Brain microvascular endothelial cell (primary cell): ENCODE data around the gene CASP9.
"Not testable (repeated sequence)": the region's sequence is repeated elsewhere in the genome, so short reads cannot be mapped to it uniquely, and the experiment has no call there.

Source experiments
- DNase-seq: peaks from one replicate; pipeline ENCODE4 v3.0.0-alpha.2; 2020
- H3K27ac ChIP-seq: fragments of 250-450 bp; sonication (Bioruptor Pico); 2 replicates; pipeline ENCODE4 v1.5.1; 2020; ENCODE audit warnings: mild to moderate bottlenecking, moderate library complexity
- H3K27me3 ChIP-seq: fragments of 250-450 bp; sonication (Bioruptor Pico); replicated peaks from 2 replicates; pipeline ENCODE4 v1.5.1; 2020; ENCODE audit warnings: mild to moderate bottlenecking
- H3K36me3 ChIP-seq: fragments of 250-450 bp; sonication (Bioruptor Pico); replicated peaks from 2 replicates; pipeline ENCODE4 v1.5.1; 2020; ENCODE audit warnings: mild to moderate bottlenecking
- H3K4me3 ChIP-seq: 2 replicates; pipeline ENCODE4 v1.5.1; 2011; ENCODE audit warnings: low read depth, mild to moderate bottlenecking, control low read depth, low read length, moderate library complexity
- in situ Hi-C: cut with HindIII; loops from 2 replicates; pipeline ENCODE4 v1.10.0; 2017; ENCODE audit warnings: low sequenced_read_pairs, low pct_ligation_motif_present
- TF ChIP-seq, protein P1 (sequence below): IDR thresholded peaks from 2 replicates; pipeline ENCODE4 v1.5.1; 2011; ENCODE audit warnings: low read depth, mild to moderate bottlenecking, moderate library complexity, low read length, control low read depth, inconsistent platforms; ENCODE audit errors: missing control alignments

The CASP9 gene

DNA sequence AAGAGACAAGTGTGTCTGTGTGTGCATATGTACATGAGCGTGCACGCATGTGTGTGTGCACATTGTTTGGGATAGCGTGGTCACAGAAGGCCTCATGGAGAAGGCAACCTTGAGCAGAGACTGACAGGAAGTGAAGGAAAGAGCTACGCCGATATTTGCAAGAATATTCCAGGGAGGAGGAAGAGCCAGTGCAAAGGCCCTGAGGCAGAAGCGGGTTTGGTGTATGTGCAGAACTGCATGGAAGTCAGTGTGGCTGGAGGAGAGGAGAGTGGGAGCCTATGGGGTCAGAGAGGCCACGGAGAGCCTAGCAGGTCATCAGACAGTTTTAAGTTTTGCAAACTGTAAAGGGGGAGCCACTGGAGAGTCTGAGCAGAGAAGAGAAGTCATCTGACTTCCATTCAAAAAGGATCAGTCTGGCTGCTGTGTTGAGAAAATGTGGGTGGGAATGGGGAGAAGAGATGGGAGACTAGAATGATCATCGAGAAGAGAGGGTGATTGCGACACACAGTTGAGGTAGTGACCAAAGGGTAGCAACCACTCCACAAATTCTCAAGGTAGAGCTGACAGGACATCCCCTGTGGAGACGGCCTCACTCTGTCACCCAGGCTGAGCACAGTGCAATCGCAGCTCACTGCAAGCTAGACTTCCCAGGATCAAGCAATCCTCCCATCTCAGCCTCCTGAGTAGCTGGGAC is 44.2 kb downstream of the CASP9 start:
- TF ChIP-seq, protein P1, sequence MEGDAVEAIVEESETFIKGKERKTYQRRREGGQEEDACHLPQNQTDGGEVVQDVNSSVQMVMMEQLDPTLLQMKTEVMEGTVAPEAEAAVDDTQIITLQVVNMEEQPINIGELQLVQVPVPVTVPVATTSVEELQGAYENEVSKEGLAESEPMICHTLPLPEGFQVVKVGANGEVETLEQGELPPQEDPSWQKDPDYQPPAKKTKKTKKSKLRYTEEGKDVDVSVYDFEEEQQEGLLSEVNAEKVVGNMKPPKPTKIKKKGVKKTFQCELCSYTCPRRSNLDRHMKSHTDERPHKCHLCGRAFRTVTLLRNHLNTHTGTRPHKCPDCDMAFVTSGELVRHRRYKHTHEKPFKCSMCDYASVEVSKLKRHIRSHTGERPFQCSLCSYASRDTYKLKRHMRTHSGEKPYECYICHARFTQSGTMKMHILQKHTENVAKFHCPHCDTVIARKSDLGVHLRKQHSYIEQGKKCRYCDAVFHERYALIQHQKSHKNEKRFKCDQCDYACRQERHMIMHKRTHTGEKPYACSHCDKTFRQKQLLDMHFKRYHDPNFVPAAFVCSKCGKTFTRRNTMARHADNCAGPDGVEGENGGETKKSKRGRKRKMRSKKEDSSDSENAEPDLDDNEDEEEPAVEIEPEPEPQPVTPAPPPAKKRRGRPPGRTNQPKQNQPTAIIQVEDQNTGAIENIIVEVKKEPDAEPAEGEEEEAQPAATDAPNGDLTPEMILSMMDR = no peak
- no peak overlapping the region for H3K27ac ChIP-seq
- no peaks in the 10 kb centered on the region for H3K36me3 ChIP-seq
- no peaks in the 10 kb centered on the region for H3K27me3 ChIP-seq
- H3K4me3 ChIP-seq = no peak overlapping the region
- in situ Hi-C loops = no loop called here
- no peak for DNase-seq

DNA sequence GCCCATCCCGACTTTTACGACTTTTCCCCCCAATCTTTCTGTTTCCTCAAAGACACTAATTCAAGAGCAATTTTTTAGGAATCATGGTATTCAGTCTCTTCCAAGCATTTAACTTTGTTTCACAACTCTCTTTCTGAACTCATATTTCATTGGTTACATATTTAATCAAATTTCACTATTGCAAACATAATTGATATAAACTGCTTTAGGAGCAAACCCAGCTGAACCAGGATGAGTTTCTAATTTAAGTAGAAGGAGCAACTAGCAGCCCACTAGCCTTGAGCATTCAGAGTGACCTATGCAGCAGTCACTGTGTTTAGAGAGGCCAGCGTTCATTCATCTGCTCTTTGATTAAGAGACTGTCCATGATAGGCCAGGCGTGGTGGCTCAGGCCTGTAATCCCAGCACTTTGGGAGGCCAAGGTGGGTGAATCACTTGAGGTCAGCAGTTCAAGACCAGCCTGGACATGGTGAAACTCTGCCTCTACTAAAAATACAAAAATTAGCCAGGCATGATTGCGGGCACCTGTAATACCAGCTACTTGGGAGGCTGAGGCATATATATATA is 46.3 kb downstream of the CASP9 start:
- H3K27ac ChIP-seq = no peak overlapping the region
- in situ Hi-C loops = no loop called here
- TF ChIP-seq, protein P1 = no peak
- DNase-seq = no peak
- H3K27me3 ChIP-seq = no peaks in the 10 kb centered on the region
- no peaks in the 10 kb centered on the region for H3K36me3 ChIP-seq
- H3K4me3 ChIP-seq = no peak overlapping the region

DNA sequence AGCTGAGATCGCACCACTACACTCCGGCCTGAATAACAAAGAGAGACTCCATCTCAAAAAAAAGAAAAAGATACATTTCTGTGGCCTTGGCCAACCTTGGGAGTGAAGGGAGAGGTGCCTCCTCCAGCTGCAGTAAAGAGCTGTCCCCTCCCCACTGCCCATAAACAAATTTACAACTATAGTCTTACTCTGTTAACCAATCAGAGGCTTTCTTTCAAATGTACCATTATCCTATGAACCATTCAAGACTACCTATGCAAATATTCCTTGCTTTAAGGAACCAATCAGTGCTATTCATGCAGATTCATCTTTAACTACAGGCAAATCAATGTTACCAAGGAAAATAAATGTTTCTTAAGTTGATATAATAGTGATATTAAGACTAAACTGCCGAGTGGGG is 47.1 kb downstream of the CASP9 start:
- Histone ChIP-seq H3K27me3 (no peaks in the 10 kb centered on the region), H3K27ac (no peak overlapping the region), H3K36me3 (no peaks in the 10 kb centered on the region), H3K4me3 (no peak overlapping the region)
- in situ Hi-C loops = no loop called here
- DNase-seq = no peak
- TF ChIP-seq, protein P1 = no peak

DNA sequence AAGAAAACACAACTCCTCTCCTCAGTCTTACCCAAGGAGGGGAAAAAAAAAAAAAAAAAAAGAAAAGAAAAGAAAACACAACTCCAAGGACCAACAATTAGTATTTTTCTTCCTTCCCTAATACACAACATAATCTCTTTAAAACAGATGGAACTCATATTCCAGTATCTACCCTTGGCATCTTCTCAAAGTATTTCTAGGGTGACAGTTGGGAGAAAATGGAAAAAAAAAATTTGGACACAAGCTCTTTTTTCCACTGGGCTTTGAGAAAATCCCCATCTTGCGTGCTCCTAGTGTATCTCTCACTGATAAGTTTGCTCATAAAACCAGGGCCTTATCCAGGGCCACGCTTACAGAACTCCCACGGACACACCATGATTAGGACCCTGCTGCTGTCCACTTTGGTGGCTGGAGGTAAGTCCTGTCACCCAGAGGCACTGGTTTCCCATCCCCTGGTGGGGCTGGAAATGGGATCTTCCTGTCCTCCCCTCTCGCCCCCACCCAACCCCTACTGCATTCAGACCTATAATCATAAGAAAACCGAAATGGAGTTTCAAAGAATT is 48.2 kb downstream of the CASP9 start, which contains the start of gene CELA2B:
Gene CELA2B, plus strand, starts transcription at position 353 of the 563 bp plus-strand sequence. Its CDS starts 22 bp downstream, at position 375.
- Histone ChIP-seq H3K27ac (no peak within 1 kb of the TSS), H3K27me3 (no peaks in the 10 kb centered on the region), H3K36me3 (no peaks in the 10 kb centered on the region), H3K4me3 (no peak within 1 kb of the TSS)
- DNase-seq = no peak
- in situ Hi-C loops = no loop called here
- TF ChIP-seq, protein P1 = no peak

DNA sequence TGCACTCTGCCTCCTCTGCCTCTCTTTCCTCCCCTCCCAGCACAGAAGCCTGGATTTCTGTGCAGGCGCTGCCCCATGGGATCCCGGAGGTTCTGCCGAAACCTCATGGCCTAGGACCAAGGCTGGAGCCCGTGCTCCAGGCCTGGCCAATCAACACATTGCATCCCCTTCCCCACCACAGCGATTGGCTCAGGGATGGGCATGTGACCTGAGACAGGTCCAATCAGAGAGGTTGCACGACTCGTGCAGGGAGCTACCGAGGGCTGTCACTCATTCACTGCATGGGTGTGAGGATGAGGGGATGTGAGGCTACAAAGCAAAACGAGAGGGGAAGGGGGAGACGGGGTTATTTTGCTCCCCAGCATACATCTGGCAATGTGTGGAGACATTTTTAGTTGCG is 51.4 kb downstream of the CASP9 start:
- H3K27me3 ChIP-seq = no peaks in the 10 kb centered on the region
- TF ChIP-seq, protein P1 = no peak
- no peaks in the 10 kb centered on the region for H3K36me3 ChIP-seq
- H3K4me3 ChIP-seq = no peak overlapping the region
- no peak overlapping the region for H3K27ac ChIP-seq
- in situ Hi-C loops = no loop called here
- no peak for DNase-seq

DNA sequence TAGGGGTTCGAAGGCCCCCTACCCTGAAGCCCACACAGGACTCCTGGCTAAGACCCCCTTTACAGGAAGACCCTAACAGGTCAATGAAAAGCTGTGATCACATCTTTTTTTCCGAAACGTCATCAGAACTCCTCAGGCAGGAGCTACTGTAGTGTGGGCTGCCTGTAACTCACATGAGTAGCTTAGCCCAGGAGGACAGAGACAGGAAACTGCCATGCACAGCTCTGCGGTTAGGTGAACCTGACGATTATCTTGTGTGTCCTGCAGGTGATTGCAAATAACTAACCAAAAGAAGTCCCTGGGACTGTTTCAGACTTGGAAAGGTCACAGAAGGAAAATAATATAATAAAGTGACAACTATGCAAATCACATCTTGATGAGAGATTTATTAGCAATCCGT is 52.3 kb downstream of the CASP9 start:
- H3K36me3 ChIP-seq, in situ Hi-C loops, H3K27me3 ChIP-seq, H3K27ac ChIP-seq, DNase-seq, H3K4me3 ChIP-seq: not testable (repeated sequence)

DNA sequence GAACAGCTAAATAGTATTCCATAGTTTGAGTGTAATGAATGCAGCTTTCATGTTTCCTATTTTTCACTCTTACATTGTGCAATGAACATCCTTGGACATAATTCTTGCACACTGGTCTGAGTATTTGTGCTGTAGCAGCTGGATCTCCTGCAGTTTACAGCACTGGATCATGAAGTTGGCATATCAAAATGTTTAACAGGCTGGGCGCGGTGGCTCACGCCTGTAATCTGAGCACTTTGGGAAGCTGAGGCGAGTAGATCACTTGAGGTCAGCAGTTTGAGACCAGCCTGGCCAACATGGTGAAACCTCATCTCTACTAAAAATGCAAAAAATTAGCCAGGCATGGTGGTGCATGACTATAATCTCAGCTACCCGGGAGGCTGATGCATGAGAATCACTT is 52.9 kb downstream of the CASP9 start:
- H3K27ac ChIP-seq, in situ Hi-C loops, H3K27me3 ChIP-seq, H3K36me3 ChIP-seq, H3K4me3 ChIP-seq, DNase-seq: not testable (repeated sequence)

DNA sequence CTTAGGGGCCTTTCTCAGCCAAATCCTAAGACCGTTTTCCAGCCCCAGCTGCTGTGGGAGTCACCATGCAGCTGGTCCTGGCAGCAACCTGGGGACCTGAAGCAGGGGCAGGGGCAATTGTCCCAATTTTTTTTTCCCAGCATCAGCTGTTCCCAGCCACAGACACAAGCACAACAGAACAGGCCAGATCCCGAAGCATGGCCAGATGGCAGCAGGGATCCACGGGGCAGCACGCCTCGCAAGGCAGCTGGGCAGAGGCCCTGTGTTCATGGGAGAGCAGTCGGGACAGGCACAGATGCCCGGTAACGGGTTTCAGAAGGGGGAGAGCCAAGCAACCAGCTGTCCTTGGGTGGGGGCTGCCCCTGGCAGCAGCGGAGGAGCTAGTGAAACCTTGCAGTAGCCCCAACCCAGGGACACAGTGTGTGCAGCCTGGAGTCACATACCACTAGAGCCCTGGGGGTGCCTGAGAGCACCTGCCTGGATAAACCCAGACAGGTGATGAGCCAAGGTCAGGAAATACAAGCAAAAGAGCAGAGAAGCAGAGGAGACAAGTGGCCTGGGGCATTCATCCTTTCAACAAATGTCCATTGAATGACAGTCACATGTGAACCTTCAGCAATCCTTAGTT is 54.1 kb downstream of the CASP9 start:
- not testable (repeated sequence) for H3K27me3 ChIP-seq, H3K4me3 ChIP-seq

More for the DNA sequence above, 54.1 kb downstream of the CASP9 start:
- DNase-seq, H3K27ac ChIP-seq, in situ Hi-C loops, H3K36me3 ChIP-seq: not testable (repeated sequence)
